GM19372 (cell line): ENCODE measurements around the gene PRR20G.

Experiments used
- ATAC-seq: cut with Tn5 transposase; IDR thresholded peaks from one replicate; pipeline ENCODE4 v1.9.1; 2021; ENCODE audit warnings: mild to moderate bottlenecking, low read depth, moderate library complexity; ENCODE audit not compliant: unreplicated experiment

Gene PRR20G

DNA sequence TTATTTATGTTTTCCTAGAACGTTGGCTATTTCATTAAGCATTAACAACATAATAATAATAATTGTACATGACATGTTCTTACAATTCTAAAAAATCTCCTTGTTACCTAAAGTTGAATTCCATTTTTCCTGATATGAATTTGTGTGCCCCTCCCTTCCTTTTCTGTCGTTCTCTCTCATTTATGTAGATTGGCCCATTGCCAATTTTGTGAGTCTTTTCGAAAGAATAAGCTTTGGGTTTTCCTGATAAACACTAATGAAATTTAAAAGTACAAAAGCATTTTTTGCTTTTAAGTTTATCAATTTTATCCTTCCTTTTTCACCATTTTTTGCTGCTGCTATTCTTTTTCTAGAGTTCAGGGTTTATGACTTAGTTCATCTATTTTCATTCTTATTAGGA, 50.0 kb downstream of the PRR20G start:
- ATAC-seq: no peak

DNA sequence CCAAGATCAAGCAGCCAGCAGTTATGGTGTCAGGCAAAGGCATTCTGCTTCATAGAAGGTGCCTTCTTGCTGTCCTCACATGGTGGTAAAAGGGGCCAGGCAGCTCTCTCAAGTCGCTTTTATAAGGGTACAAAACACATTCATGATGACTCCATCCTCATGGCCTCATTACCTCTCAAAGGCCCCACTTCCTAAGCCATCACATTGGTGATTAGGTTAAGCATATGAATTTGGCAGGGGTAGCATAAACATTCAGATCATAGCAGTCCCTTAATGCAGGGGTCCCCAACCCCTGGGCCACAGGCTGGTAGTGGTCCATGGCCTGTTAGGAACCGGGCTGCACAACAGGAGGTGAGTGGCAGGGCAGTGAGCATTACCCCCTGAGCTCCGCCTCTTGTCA, 52.1 kb downstream of the PRR20G start:
- ATAC-seq: no peak

DNA sequence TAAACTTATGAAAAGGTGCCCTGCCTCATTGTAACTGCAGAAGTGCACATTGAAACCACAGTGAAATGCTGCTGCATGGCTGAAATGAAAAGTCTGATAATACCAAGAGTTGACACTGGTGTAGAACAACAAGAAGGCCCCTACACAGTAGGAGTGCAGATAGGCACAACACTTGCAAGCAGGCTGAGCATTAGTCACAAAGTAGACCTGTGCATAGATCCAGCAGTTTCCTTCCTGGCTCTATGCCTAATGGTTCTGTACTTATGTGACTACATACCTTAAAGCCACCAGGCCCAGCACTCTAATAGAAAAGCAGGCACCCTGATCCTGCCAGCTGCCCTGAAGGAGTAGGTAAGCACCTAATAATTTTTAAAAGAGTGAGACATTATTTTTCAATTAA, 53.1 kb downstream of the PRR20G start:
- no peak for ATAC-seq
